ENCODE results near the gene KCNC3. TPM values are rescaled to one million over a fixed set of nuclear protein-coding genes. Genes with fewer than 3 reads are reported as not detected.
A peak's percentile ranks its signal among the peaks of the same experiment; 100 is the strongest.

KCNC3 gene
- total RNA-seq, 2 experiments from 2014 or later: 9.1 to 9.7 TPM

DNA sequence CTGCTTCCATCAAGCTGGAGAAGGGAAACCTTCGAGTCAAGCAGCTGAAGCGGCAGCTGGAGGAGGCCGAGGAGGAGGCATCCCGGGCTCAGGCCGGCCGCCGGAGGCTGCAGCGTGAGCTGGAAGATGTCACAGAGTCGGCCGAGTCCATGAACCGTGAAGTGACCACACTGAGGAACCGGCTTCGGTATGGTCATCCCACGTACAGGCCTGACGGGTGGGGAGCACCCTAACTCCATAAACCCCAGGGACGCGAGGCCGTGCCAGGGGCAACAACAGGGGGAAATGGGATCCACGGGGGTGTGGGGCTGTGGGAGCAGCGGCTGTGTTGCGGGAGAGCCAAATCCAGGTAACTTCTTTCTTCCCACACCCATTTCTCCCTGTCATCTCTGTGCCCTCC lies 20.2 kb downstream of the KCNC3 start:
- Mint-ChIP-seq H3K36me3 (ENCODE audit: low read depth) (no peaks in the 10 kb centered on the region), H3K4me1 (peaks cover 2% of the 10 kb centered on the region), H3K4me3 (no peak overlapping the region), H3K27ac (no peak overlapping the region), H3K27me3 (peaks cover 56% of the 10 kb centered on the region), H3K9me3 (ENCODE audit: low read depth) (no peaks in the 10 kb centered on the region)
- DNase-seq (no peak), ATAC-seq (no peak)
- intact Hi-C loops (cut with DNase I, micrococcal nuclease): no loop called here
- CTCF ChIA-PET: no interaction called here
- POLR2A ChIA-PET: no interaction called here

GRCh38 chr19:50303558-50303957 lies 25.6 kb downstream of the KCNC3 start:
- no peak overlapping the region for H3K4me3 Mint-ChIP-seq
- CTCF ChIA-PET: no interaction called here

GRCh38 chr19:50301607-50301971 lies 27.6 kb downstream of the KCNC3 start:
- H3K4me3 Mint-ChIP-seq: no peak overlapping the region
- ChIA-PET CTCF (interaction anchor here (0.7 kb wide), 1 partner anchor 62 kb away, joined by 3 read pairs; no protein-coding TSS in a partner anchor), POLR2A (no interaction called here)
- peaks cover 2% of the 10 kb centered on the region for H3K36me3 Mint-ChIP-seq (ENCODE audit: low read depth)
- ATAC-seq: peak; percentile 14
- intact Hi-C loops (cut with DNase I, micrococcal nuclease): loop anchor here in 1 of 2 experiments (1.0 kb wide), 3 partner anchors 24 to 46 kb away; partner anchors contain the start of gene KCNC3
- peak; percentile 29 for DNase-seq
- no peak overlapping the region for H3K27ac Mint-ChIP-seq
- peaks cover 29% of the 10 kb centered on the region for H3K27me3 Mint-ChIP-seq
- peaks cover 9% of the 10 kb centered on the region for H3K9me3 Mint-ChIP-seq (ENCODE audit: low read depth)
- peaks cover 18% of the 10 kb centered on the region for H3K4me1 Mint-ChIP-seq

More at GRCh38 chr19:50303558-50303957, 25.6 kb downstream of the KCNC3 start:
- Mint-ChIP-seq H3K27me3 (peaks cover 34% of the 10 kb centered on the region), H3K4me1 (peaks cover 18% of the 10 kb centered on the region), H3K9me3 (ENCODE audit: low read depth) (peaks cover 9% of the 10 kb centered on the region), H3K36me3 (ENCODE audit: low read depth) (peaks cover 2% of the 10 kb centered on the region), H3K27ac (no peak overlapping the region)
- intact Hi-C loops (cut with DNase I, micrococcal nuclease): no loop called here
- POLR2A ChIA-PET: no interaction called here
- no peak for ATAC-seq
- no peak for DNase-seq

DNA sequence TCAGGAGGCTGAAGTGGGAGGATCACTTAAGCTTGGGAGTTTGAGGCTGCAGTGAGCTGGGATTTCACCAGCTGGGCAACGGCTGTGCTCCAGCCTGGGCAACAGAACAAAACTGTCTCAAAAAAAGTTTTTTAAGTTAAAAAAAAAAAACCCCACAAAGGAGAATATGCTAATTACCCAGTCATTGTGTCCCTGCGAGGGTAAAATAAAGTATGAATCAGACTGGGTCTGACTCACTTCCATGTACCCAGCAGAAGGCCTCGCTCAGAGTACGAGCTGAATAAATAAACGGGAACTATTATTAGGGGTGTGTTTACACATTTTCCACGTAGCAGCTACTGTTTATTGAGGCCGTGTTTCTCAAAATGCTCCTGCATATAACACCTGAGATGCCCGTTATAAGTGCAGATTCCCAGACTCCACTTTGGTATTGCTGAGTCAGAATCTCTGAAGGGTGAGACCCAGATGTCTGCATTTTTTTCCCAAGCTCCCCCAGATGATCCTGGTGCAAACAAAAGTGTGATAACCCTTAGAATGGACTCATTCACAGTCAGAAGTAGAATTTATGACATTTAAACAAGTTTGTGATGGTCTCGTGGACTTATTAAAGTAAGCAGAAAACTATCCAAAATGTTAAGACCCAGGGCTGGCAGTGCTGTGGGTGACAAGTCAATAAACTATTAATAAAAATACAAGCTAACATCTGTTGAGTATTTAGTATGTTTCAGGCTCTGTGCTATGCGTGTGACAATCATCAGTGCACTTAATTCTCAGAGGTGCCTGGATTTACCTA lies 28.2 kb downstream of the KCNC3 start:
- peak; percentile 36 for DNase-seq
- intact Hi-C loops (cut with DNase I, micrococcal nuclease): loop anchor here in 1 of 2 experiments (1.0 kb wide), 3 partner anchors 24 to 46 kb away; partner anchors contain the start of gene KCNC3
- Mint-ChIP-seq H3K27me3 (peaks cover 25% of the 10 kb centered on the region), H3K9me3 (ENCODE audit: low read depth) (peaks cover 9% of the 10 kb centered on the region), H3K36me3 (ENCODE audit: low read depth) (peaks cover 2% of the 10 kb centered on the region), H3K27ac (no peak overlapping the region), H3K4me1 (peaks cover 18% of the 10 kb centered on the region), H3K4me3 (no peak overlapping the region)
- ATAC-seq: peak; percentile 99
- ChIA-PET CTCF (interaction anchor here (0.7 to 0.9 kb wide), 4 partner anchors 10 to 255 kb away, joined by 3 to 4 read pairs (median 3); no protein-coding TSS in a partner anchor), POLR2A (interaction anchor here (0.5 to 1.0 kb wide), 2 partner anchors 31 to 504 kb away, joined by 3 to 8 read pairs; no protein-coding TSS in a partner anchor)

DNA sequence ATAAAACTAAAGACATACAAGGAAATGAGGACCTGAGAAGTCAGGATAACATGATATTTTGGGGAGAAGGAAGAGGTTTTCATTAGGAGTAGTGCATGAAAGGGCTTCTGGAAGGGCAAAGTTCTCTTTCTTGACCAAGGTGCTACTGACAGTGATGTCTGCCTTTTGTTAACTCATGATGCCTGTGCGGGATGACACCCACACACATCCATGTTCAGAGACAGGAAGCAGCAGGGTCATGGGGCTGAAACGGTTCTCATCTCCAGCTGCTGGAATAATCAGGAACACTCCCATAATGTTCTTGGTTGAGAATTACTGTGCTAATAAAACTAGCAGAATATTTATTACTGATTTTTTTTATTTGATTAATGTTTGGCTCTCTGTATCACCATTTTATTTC lies 29.1 kb downstream of the KCNC3 start:
- Mint-ChIP-seq H3K9me3 (ENCODE audit: low read depth) (peaks cover 9% of the 10 kb centered on the region), H3K27ac (no peak overlapping the region), H3K36me3 (ENCODE audit: low read depth) (peaks cover 2% of the 10 kb centered on the region), H3K4me1 (peaks cover 18% of the 10 kb centered on the region), H3K27me3 (peaks cover 23% of the 10 kb centered on the region), H3K4me3 (no peak overlapping the region)
- CTCF ChIA-PET: interaction anchor here (0.7 kb wide), 2 partner anchors 9 to 256 kb away, joined by 3 to 4 read pairs; no protein-coding TSS in a partner anchor
- POLR2A ChIA-PET: no interaction called here
- DNase-seq (no peak), ATAC-seq (no peak)
- intact Hi-C loops (cut with DNase I, micrococcal nuclease): no loop called here

DNA sequence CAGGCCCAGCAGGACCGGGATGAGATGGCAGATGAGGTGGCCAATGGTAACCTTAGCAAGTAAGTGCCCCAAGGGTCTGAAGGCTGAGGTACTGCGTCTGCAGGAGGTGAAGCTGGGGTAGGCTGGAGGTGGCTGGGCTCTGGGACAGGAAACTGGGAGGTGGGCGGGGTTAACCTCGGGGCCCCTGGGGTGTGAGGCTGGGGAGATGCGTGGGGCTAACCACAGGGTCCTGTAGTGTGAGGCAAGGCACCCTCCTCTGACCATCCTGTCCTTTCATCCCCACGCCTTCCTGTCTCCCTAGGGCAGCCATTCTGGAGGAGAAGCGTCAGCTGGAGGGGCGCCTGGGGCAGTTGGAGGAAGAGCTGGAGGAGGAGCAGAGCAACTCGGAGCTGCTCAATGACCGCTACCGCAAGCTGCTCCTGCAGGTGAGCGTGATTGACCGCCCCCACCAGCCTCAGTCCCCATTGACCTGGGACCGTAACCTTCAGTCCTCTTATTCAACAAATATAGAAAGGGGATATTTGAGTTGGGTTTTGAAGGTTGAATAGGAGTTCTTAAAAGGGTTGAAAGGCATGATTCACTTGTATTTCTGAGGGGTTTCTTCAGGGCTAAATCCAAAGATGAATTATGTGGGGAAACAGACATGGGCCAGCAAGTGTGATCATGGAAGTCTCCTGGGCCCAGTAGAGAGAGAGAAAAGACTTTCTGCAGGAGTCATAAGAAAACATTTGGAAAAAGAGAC lies 35.7 kb downstream of the KCNC3 start:
- ChIA-PET POLR2A (no interaction called here), CTCF (no interaction called here)
- no peak overlapping the region for H3K4me3 Mint-ChIP-seq
- H3K4me1 Mint-ChIP-seq: no peaks in the 10 kb centered on the region
- no peaks in the 10 kb centered on the region for H3K36me3 Mint-ChIP-seq (ENCODE audit: low read depth)
- DNase-seq: no peak
- peaks cover 1% of the 10 kb centered on the region for H3K9me3 Mint-ChIP-seq (ENCODE audit: low read depth)
- no peak overlapping the region for H3K27ac Mint-ChIP-seq
- ATAC-seq: no peak
- H3K27me3 Mint-ChIP-seq: peaks cover 30% of the 10 kb centered on the region
- intact Hi-C loops (cut with DNase I, micrococcal nuclease): no loop called here

DNA sequence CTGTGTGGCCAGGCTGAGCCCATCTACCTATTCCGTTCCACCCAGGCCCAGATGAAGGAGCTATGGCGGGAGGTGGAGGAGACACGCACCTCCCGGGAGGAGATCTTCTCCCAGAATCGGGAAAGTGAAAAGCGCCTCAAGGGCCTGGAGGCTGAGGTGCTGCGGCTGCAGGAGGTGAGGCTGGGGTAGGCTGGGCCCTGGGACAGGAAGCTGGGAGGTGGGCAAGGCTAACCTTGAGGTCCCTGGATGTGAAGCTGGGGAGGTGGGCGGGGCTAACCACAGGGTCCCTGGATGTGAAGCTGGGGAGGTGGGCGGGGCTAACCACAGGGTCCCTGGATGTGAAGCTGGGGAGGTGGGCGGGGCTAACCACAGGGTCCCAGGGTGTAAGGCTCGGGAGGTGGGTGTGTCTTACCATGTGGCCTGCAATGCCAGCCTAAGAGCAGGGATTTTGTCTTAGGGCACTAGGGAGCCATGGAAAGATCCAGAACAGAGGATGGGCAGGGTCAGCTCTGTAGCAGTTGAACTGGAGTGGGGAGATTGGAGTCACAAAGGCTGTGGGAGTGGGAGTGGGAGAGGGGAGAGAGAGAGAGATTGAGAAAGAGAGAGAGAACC lies 36.9 kb downstream of the KCNC3 start:
- ATAC-seq (no peak), DNase-seq (no peak)
- Mint-ChIP-seq H3K27me3 (peaks cover 29% of the 10 kb centered on the region), H3K9me3 (ENCODE audit: low read depth) (peaks cover 3% of the 10 kb centered on the region), H3K4me3 (no peak overlapping the region), H3K36me3 (ENCODE audit: low read depth) (no peaks in the 10 kb centered on the region), H3K27ac (no peak overlapping the region), H3K4me1 (no peaks in the 10 kb centered on the region)
- intact Hi-C loops (cut with DNase I, micrococcal nuclease): no loop called here
- ChIA-PET CTCF (interaction anchor here (0.7 to 0.8 kb wide), 2 partner anchors 156 to 1585 kb away, joined by 3 to 4 read pairs; no protein-coding TSS in a partner anchor), POLR2A (no interaction called here)

DNA sequence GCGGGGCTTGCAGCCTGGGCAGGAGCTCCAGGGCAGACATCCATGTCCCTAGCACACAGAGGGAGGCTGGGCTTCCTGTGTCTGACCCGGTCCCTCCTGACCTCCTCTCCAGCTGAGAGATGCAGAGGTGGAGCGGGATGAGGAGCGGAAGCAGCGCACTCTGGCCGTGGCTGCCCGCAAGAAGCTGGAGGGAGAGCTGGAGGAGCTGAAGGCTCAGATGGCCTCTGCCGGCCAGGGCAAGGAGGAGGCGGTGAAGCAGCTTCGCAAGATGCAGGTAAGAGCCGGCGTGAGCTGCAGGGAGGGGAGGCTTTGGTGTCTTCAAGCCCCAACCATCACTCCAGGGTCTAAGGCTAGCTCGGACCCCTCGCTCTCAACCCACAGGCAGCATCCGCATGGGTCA lies 38.4 kb downstream of the KCNC3 start:
- ChIA-PET POLR2A (no interaction called here), CTCF (interaction anchor here (0.6 to 1.0 kb wide), 4 partner anchors 10 to 169 kb away, joined by 3 to 4 read pairs (median 3); no protein-coding TSS in a partner anchor)
- no peak overlapping the region for H3K4me3 Mint-ChIP-seq
- DNase-seq: no peak
- H3K4me1 Mint-ChIP-seq: no peaks in the 10 kb centered on the region
- no peaks in the 10 kb centered on the region for H3K36me3 Mint-ChIP-seq (ENCODE audit: low read depth)
- H3K27me3 Mint-ChIP-seq: peaks cover 33% of the 10 kb centered on the region
- H3K27ac Mint-ChIP-seq: no peak overlapping the region
- intact Hi-C loops (cut with DNase I, micrococcal nuclease): no loop called here
- no peak for ATAC-seq
- H3K9me3 Mint-ChIP-seq (ENCODE audit: low read depth): peaks cover 9% of the 10 kb centered on the region

- CTCF ChIA-PET: interaction anchor here (0.7 kb wide), 1 partner anchor 68 kb away, joined by 3 read pairs; no protein-coding TSS in a partner anchor
- no peaks in the 10 kb centered on the region for H3K36me3 Mint-ChIP-seq (ENCODE audit: low read depth)
- ATAC-seq: no peak
- H3K4me1 Mint-ChIP-seq: no peaks in the 10 kb centered on the region
- no peak for DNase-seq
- POLR2A ChIA-PET: no interaction called here
- intact Hi-C loops (cut with DNase I, micrococcal nuclease): no loop called here
- no peak overlapping the region for H3K27ac Mint-ChIP-seq
- H3K9me3 Mint-ChIP-seq (ENCODE audit: low read depth): peaks cover 11% of the 10 kb centered on the region
- H3K4me3 Mint-ChIP-seq: no peak overlapping the region
- peaks cover 35% of the 10 kb centered on the region for H3K27me3 Mint-ChIP-seq
Observed at GRCh38 chr19:50290011-50290410, 39.2 kb downstream of the KCNC3 start.

DNA sequence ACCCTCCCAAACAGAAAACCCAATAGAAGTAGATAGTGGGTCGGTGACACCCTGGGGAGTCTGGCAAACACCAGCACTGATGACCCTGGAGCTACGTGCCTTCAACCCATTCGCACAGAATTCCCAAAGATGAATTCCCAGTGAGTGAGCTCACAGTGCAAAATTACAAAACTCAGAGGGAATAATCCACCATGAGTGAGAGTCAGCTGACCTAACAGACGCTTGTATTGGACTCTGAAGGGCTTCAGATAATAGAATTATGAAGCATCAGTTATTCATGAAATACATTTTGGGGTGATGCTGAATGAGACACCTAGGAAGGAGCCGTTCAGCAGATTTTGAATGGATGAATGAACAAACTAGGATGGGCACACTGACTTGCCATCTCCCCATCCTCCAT lies 40.2 kb downstream of the KCNC3 start:
- ChIA-PET POLR2A (no interaction called here), CTCF (interaction anchor here (0.7 to 0.8 kb wide), 2 partner anchors 10 kb away, joined by 3 read pairs; no protein-coding TSS in a partner anchor)
- ATAC-seq (no peak), DNase-seq (no peak)
- no peak overlapping the region for H3K27ac Mint-ChIP-seq
- peaks cover 34% of the 10 kb centered on the region for H3K27me3 Mint-ChIP-seq
- no peaks in the 10 kb centered on the region for H3K4me1 Mint-ChIP-seq
- intact Hi-C loops (cut with DNase I, micrococcal nuclease): no loop called here
- no peaks in the 10 kb centered on the region for H3K36me3 Mint-ChIP-seq (ENCODE audit: low read depth)
- H3K4me3 Mint-ChIP-seq: no peak overlapping the region
- H3K9me3 Mint-ChIP-seq (ENCODE audit: low read depth): peaks cover 11% of the 10 kb centered on the region

- Mint-ChIP-seq H3K27ac (no peak overlapping the region), H3K9me3 (ENCODE audit: low read depth) (peaks cover 11% of the 10 kb centered on the region), H3K27me3 (peaks cover 23% of the 10 kb centered on the region), H3K4me1 (peaks cover 2% of the 10 kb centered on the region), H3K4me3 (no peak overlapping the region), H3K36me3 (ENCODE audit: low read depth) (no peaks in the 10 kb centered on the region)
- no peak for DNase-seq
- ChIA-PET CTCF (no interaction called here), POLR2A (no interaction called here)
- intact Hi-C loops (cut with DNase I, micrococcal nuclease): no loop called here
- ATAC-seq: no peak
Observed at GRCh38 chr19:50287331-50287730, 41.8 kb downstream of the KCNC3 start.

Data from activated CD4-positive, alpha-beta T cell treated with anti-CD3 and anti-CD28 coated beads for 36 hours (primary cell).